ENCODE measurements around the gene DAG1.

The DAG1 gene

DNA sequence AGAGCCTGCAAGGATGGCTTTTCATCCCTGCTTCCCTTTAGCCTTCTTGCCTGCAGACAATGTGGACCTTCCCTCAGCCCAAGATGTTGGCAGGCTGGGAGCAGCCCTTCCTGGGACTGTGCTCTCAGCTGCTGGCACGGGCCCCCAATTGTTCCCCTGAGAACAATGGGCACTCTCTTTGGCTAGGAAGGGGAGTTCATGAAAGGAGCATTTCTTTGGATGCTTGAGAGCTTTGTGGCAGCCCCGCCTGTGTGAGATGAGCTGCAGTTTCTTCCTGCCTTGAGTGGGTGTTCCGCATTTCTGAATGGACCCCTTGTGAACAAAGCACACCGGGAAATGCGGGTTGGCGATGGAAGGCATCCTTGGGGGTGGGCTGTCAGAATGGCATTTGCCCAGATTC is 49.2 kb downstream of the DAG1 start:
- TF ChIP-seq TOX (CRISPR knock-in tag; IDR thresholded peaks at IDR 0.05; ENCODE audit: borderline replicate concordance) (no peak), POU6F1 (CRISPR knock-in tag; IDR thresholded peaks at IDR 0.05; ENCODE audit: borderline replicate concordance, low read depth) (no peak), PPARA (CRISPR knock-in tag; IDR thresholded peaks at IDR 0.05; ENCODE audit: borderline replicate concordance) (no peak), ZC3H10 (CRISPR knock-in tag; IDR thresholded peaks at IDR 0.05) (no peak), SNAI2 (CRISPR knock-in tag; IDR thresholded peaks at IDR 0.05) (no peak), CSDC2 (CRISPR knock-in tag; IDR thresholded peaks at IDR 0.05) (no peak), BACH2 (CRISPR knock-in tag; IDR thresholded peaks at IDR 0.05; ENCODE audit: borderline replicate concordance) (no peak), GLIS3 (CRISPR knock-in tag; IDR thresholded peaks at IDR 0.05) (no peak), ISL1 (CRISPR knock-in tag; IDR thresholded peaks at IDR 0.05) (no peak), ZNF70 (CRISPR knock-in tag; IDR thresholded peaks at IDR 0.05) (no peak), ZFP3 (CRISPR knock-in tag; IDR thresholded peaks at IDR 0.05) (no peak), RARB (CRISPR knock-in tag; IDR thresholded peaks at IDR 0.05) (no peak), ZNF8 (CRISPR knock-in tag; IDR thresholded peaks at IDR 0.05) (no peak), ZNF565 (CRISPR knock-in tag; conservative IDR thresholded peaks at IDR 0.05; ENCODE audit: low read depth) (no peak), TSHZ2 (CRISPR knock-in tag; IDR thresholded peaks at IDR 0.05) (no peak), ZFP30 (CRISPR knock-in tag; IDR thresholded peaks at IDR 0.05) (no peak), ESRRG (CRISPR knock-in tag; IDR thresholded peaks at IDR 0.05) (no peak), CREB5 (CRISPR knock-in tag; IDR thresholded peaks at IDR 0.05; ENCODE audit: low read depth) (no peak)
- ATAC-seq = no peak

- no peak for TF ChIP-seq CREB5 (CRISPR knock-in tag; IDR thresholded peaks at IDR 0.05; ENCODE audit: low read depth)
- no peak for TF ChIP-seq ARNTL (CRISPR knock-in tag; IDR thresholded peaks at IDR 0.05; ENCODE audit: borderline replicate concordance, low read depth)
- TF ChIP-seq BACH2 (CRISPR knock-in tag; IDR thresholded peaks at IDR 0.05; ENCODE audit: borderline replicate concordance) = no peak
- TF ChIP-seq ISL1 (CRISPR knock-in tag; IDR thresholded peaks at IDR 0.05) = no peak
- TF ChIP-seq SNAI2 (CRISPR knock-in tag; IDR thresholded peaks at IDR 0.05) = no peak
- TF ChIP-seq ZFP3 (CRISPR knock-in tag; IDR thresholded peaks at IDR 0.05) = no peak
- no peak for TF ChIP-seq POU6F1 (CRISPR knock-in tag; IDR thresholded peaks at IDR 0.05; ENCODE audit: borderline replicate concordance, low read depth)
- TF ChIP-seq ZNF70 (CRISPR knock-in tag; IDR thresholded peaks at IDR 0.05) = no peak
- TF ChIP-seq CSDC2 (CRISPR knock-in tag; IDR thresholded peaks at IDR 0.05) = no peak
- TF ChIP-seq ESRRG (CRISPR knock-in tag; IDR thresholded peaks at IDR 0.05) = no peak
- TF ChIP-seq, protein P1, sequence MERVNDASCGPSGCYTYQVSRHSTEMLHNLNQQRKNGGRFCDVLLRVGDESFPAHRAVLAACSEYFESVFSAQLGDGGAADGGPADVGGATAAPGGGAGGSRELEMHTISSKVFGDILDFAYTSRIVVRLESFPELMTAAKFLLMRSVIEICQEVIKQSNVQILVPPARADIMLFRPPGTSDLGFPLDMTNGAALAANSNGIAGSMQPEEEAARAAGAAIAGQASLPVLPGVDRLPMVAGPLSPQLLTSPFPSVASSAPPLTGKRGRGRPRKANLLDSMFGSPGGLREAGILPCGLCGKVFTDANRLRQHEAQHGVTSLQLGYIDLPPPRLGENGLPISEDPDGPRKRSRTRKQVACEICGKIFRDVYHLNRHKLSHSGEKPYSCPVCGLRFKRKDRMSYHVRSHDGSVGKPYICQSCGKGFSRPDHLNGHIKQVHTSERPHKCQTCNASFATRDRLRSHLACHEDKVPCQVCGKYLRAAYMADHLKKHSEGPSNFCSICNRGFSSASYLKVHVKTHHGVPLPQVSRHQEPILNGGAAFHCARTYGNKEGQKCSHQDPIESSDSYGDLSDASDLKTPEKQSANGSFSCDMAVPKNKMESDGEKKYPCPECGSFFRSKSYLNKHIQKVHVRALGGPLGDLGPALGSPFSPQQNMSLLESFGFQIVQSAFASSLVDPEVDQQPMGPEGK (CRISPR knock-in tag; IDR thresholded peaks at IDR 0.05; ENCODE audit: borderline replicate concordance) = no peak
- no peak for TF ChIP-seq ZNF8 (CRISPR knock-in tag; IDR thresholded peaks at IDR 0.05)
- TF ChIP-seq PPARA (CRISPR knock-in tag; IDR thresholded peaks at IDR 0.05; ENCODE audit: borderline replicate concordance) = no peak
- ATAC-seq = no peak
These were observed 49.9 kb downstream of the DAG1 start for GRCh38 chr3:49519916-49520385.
